Neuronal stem cell (in vitro differentiated cells): ENCODE results near the gene SMAD5.

Source experiments
- DNase-seq: peaks from one replicate; pipeline ENCODE4 v3.0.0-alpha.2; 2013; ENCODE audit warnings: low spot score
- H2AFZ ChIP-seq: one replicate; pipeline ENCODE4 v1.6.1; 2013; ENCODE audit warnings: mild to moderate bottlenecking, low read length, inconsistent platforms
- H2AK5ac ChIP-seq: 2 replicates; pipeline ENCODE4 v1.6.1; 2013; ENCODE audit warnings: low read depth, mild to moderate bottlenecking, inconsistent platforms, low read length, moderate library complexity, mixed read lengths
- H2BK120ac ChIP-seq: 2 replicates; pipeline ENCODE4 v1.6.1; 2013; ENCODE audit warnings: low read depth, mild to moderate bottlenecking, inconsistent platforms, low read length, moderate library complexity, mixed read lengths
- H2BK12ac ChIP-seq: one replicate; pipeline ENCODE4 v1.6.1; 2013; ENCODE audit warnings: low read length, inconsistent platforms
- H2BK15ac ChIP-seq: 2 replicates; pipeline ENCODE4 v1.6.1; 2013; ENCODE audit warnings: mild to moderate bottlenecking, low read length, inconsistent platforms, mixed read lengths
- H2BK5ac ChIP-seq: one replicate; pipeline ENCODE4 v1.6.1; 2013; ENCODE audit warnings: inconsistent platforms, mild to moderate bottlenecking, low read length, moderate library complexity
- H3K14ac ChIP-seq: one replicate; pipeline ENCODE4 v1.6.1; 2013; ENCODE audit warnings: low read length, inconsistent platforms
- H3K18ac ChIP-seq: 2 replicates; pipeline ENCODE4 v1.6.1; 2013; ENCODE audit warnings: low read length, inconsistent platforms
- H3K23ac ChIP-seq: 2 replicates; pipeline ENCODE4 v1.6.1; 2013; ENCODE audit warnings: low read depth, mild to moderate bottlenecking, mixed read lengths, low read length, inconsistent platforms; ENCODE audit not compliant: poor library complexity
- H3K27ac ChIP-seq: replicated peaks from 3 replicates; pipeline ENCODE4 v1.5.1; 2013; ENCODE audit warnings: low read length, inconsistent platforms
- H3K27me3 ChIP-seq, 3 experiments: 2 replicates each; pipeline ENCODE4 v1.6.1; 2013; ENCODE audit warnings: low read length in 3 of 3, mild to moderate bottlenecking in 2 of 3, inconsistent platforms in 1 of 3, low read depth in 1 of 3, mixed read lengths in 1 of 3, moderate library complexity in 1 of 3; ENCODE audit not compliant: control insufficient read depth in 3 of 3, insufficient read depth in 3 of 3
- H3K36me3 ChIP-seq, 2 donors: replicated peaks in 1 of 2; 2 replicates each; pipeline ENCODE4 v1.6.1; 2013; ENCODE audit warnings: low read length in 2 of 2; ENCODE audit not compliant: control insufficient read depth in 2 of 2, insufficient read depth in 2 of 2
- H3K4ac ChIP-seq: 2 replicates; pipeline ENCODE4 v1.6.1; 2013; ENCODE audit warnings: inconsistent platforms, mild to moderate bottlenecking, low read length, moderate library complexity
- H3K4me1 ChIP-seq, 2 donors: 1 replicate in 1 of 2; 2 replicates in 1 of 2; pipeline ENCODE4 v1.6.1; 2013; ENCODE audit warnings: low read length in 2 of 2, low read depth in 1 of 2; ENCODE audit not compliant: control insufficient read depth in 2 of 2, insufficient read depth in 1 of 2
- H3K4me2 ChIP-seq: one replicate; pipeline ENCODE4 v1.6.1; 2013; ENCODE audit warnings: mild to moderate bottlenecking, low read length, inconsistent platforms; ENCODE audit not compliant: insufficient read depth, poor library complexity, severe bottlenecking
- H3K4me3 ChIP-seq, 2 donors: 2 replicates each; pipeline ENCODE4 v1.5.1; 2013; ENCODE audit warnings: low read length in 2 of 2, mild to moderate bottlenecking in 2 of 2, inconsistent platforms in 1 of 2, moderate library complexity in 1 of 2
- H3K79me1 ChIP-seq: one replicate; pipeline ENCODE4 v1.6.1; 2013; ENCODE audit warnings: low read depth, mild to moderate bottlenecking, inconsistent platforms, low read length, moderate library complexity
- H3K9ac ChIP-seq: one replicate; pipeline ENCODE4 v1.6.1; 2013; ENCODE audit warnings: mild to moderate bottlenecking, low read depth, low read length, inconsistent platforms; ENCODE audit not compliant: poor library complexity
- H3K9me3 ChIP-seq, 2 donors: replicated peaks in 1 of 2; 2 replicates each; pipeline versions ENCODE3 to v1.6.1; 2013; ENCODE audit warnings: low read length in 2 of 2, mild to moderate bottlenecking in 2 of 2, inconsistent platforms in 1 of 2, low read depth in 1 of 2, mixed read lengths in 1 of 2, moderate library complexity in 1 of 2; ENCODE audit not compliant: control insufficient read depth in 2 of 2, insufficient read depth in 1 of 2
- H4K8ac ChIP-seq: one replicate; pipeline ENCODE4 v1.6.1; 2013; ENCODE audit warnings: low read depth, mild to moderate bottlenecking, inconsistent platforms, low read length, moderate library complexity
- H4K91ac ChIP-seq: one replicate; pipeline ENCODE4 v1.6.1; 2013; ENCODE audit warnings: low read length, low read depth, mild to moderate bottlenecking, inconsistent platforms; ENCODE audit not compliant: poor library complexity
- WGBS, 2 donors: extraction: QIAGEN DNeasy Blood & Tissue Kit; methylation state at CpG; one replicate each; pipeline ENCODE4 v1.1.7; 2013; ENCODE audit warnings: missing lambda C conversion rate in 2 of 2, mixed read lengths in 1 of 2; ENCODE audit not compliant: insufficient read length in 2 of 2, insufficient replicate concordance in 1 of 2; ENCODE audit errors: extremely low coverage in 2 of 2; 5-methylcytosine and 5-hydroxymethylcytosine counted together

SMAD5 gene

DNA sequence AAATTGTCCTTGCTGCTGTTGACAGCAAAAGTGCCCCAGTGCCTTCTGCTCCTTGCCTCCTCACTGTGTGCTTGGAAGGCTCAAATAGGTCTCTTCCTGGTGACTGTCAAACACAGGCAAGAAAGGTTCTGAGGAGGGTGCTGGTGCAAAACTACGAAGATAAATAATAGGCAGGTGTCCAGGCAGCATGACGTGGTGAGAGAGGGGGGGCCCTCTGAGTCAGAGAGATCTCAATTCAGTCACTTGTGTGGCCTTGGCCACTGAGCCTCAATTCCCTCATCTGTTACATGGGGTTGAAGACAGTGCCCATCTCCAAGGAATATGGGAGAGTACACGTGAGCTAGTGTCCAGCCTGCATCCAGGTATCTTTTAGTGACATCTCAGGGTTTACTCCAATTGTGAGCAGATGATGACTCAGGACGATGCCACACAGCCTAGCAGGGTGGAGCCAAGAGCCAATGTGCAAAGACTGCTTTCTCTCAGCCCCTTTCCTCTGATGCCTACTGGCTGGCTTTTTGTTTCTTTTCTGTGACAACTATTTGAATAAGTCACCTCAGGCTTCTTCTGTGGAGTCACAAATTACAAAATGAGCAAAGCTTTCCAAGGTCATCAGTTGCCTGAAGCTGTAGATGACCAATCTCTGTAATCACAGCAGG lies 90.1 kb downstream of the SMAD5 start:
- Histone ChIP-seq H3K4me2 (no peak overlapping the region), H3K4ac (no peak overlapping the region), H3K9ac (no peak overlapping the region), H3K79me1 (no peaks in the 10 kb centered on the region), H3K36me3 (no peaks in the 10 kb centered on the region), H2BK5ac (no peak overlapping the region), H3K14ac (no peak overlapping the region), H3K27ac (no peak overlapping the region), H2BK120ac (no peak overlapping the region), H3K18ac (no peak overlapping the region), H2BK15ac (no peak overlapping the region), H3K4me1 (no peaks in the 10 kb centered on the region), H2AFZ (no peak overlapping the region), H4K91ac (no peak overlapping the region), H2AK5ac (no peak overlapping the region), H4K8ac (no peak overlapping the region), H3K9me3 (no peaks in the 10 kb centered on the region), H3K23ac (no peak overlapping the region), H3K4me3 (no peak overlapping the region), H2BK12ac (no peak overlapping the region), H3K27me3 (peaks cover 0 to 17% (median 0%) of the 10 kb centered on the region in 3 experiments)
- DNase-seq: no peak
- no CpG with 5 or more reads among the region's 4 CpGs for WGBS, 2 donors

DNA sequence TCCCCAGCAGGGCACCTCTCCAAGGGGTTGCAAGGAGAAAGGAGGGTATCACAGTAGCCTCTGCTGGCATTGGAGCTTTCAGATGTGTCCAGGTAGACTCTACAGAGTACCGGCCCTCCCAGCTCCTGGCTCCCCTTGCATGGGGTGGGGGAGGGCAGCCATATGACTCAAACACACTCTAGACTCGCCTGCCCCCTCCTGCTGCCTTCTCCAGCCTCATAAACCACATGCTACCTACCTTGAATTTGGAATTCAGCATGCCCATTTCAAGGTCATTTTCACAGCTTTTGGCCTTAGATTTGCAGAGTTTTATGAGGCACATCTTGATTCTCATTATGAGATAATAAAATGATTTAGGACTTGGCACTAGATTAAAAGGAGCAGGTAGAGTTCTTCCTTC lies 93.2 kb downstream of the SMAD5 start:
- Histone ChIP-seq H3K27me3 (peaks cover 0 to 26% (median 0%) of the 10 kb centered on the region in 3 experiments), H3K4ac (no peak overlapping the region), H3K4me3 (no peak overlapping the region), H4K91ac (no peak overlapping the region), H2BK15ac (no peak overlapping the region), H3K79me1 (no peaks in the 10 kb centered on the region), H3K23ac (no peak overlapping the region), H3K4me1 (peaks cover 6 to 13% of the 10 kb centered on the region in 2 donors), H3K14ac (no peak overlapping the region), H2AFZ (no peak overlapping the region), H2BK5ac (no peak overlapping the region), H3K36me3 (no peaks in the 10 kb centered on the region), H4K8ac (no peak overlapping the region), H2AK5ac (no peak overlapping the region), H3K27ac (no peak overlapping the region), H2BK120ac (no peak overlapping the region), H3K18ac (no peak overlapping the region), H3K9ac (no peak overlapping the region), H3K9me3 (no peaks in the 10 kb centered on the region), H3K4me2 (no peak overlapping the region), H2BK12ac (no peak overlapping the region)
- WGBS, 2 donors: no CpG with 5 or more reads among the region's 2 CpGs
- no peak for DNase-seq

DNA sequence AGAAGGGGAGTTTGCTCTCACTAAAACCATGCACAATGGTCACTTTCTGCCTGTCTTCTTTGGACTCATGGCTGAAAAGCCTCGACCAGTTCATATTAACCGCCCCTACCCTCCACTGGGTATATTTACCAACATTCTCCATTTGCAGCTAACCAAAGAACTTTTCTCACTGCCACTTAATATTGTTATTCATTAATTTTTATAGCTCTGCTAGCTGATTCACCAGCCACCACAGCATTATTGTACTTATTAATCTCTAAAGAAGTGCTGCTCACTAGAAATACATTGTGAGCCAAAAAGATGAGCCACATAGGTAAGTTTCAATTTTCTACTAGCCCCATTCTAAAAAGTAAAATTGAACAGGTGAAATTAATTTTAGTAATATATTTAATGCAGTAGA lies 93.8 kb downstream of the SMAD5 start:
- no peak overlapping the region for H3K9ac ChIP-seq
- H3K27ac ChIP-seq: no peak overlapping the region
- H2BK5ac ChIP-seq: no peak overlapping the region
- no peak overlapping the region for H2AFZ ChIP-seq
- H3K79me1 ChIP-seq: no peaks in the 10 kb centered on the region
- H3K27me3 ChIP-seq: peaks cover 0 to 26% (median 0%) of the 10 kb centered on the region in 3 experiments
- no peak for DNase-seq
- no peak overlapping the region for H3K14ac ChIP-seq
- H4K91ac ChIP-seq: no peak overlapping the region
- WGBS, 2 donors: no CpG with 5 or more reads among the region's 2 CpGs
- no peaks in the 10 kb centered on the region for H3K36me3 ChIP-seq
- H3K4me2 ChIP-seq: no peak overlapping the region
- no peak overlapping the region for H2AK5ac ChIP-seq
- no peaks in the 10 kb centered on the region for H3K9me3 ChIP-seq
- H2BK120ac ChIP-seq: no peak overlapping the region
- no peak overlapping the region for H2BK15ac ChIP-seq
- no peak overlapping the region for H3K4me3 ChIP-seq
- H3K23ac ChIP-seq: no peak overlapping the region
- peaks cover 6 to 15% of the 10 kb centered on the region in 2 donors for H3K4me1 ChIP-seq
- no peak overlapping the region for H2BK12ac ChIP-seq
- no peak overlapping the region for H3K4ac ChIP-seq
- H3K18ac ChIP-seq: no peak overlapping the region
- H4K8ac ChIP-seq: no peak overlapping the region

DNA sequence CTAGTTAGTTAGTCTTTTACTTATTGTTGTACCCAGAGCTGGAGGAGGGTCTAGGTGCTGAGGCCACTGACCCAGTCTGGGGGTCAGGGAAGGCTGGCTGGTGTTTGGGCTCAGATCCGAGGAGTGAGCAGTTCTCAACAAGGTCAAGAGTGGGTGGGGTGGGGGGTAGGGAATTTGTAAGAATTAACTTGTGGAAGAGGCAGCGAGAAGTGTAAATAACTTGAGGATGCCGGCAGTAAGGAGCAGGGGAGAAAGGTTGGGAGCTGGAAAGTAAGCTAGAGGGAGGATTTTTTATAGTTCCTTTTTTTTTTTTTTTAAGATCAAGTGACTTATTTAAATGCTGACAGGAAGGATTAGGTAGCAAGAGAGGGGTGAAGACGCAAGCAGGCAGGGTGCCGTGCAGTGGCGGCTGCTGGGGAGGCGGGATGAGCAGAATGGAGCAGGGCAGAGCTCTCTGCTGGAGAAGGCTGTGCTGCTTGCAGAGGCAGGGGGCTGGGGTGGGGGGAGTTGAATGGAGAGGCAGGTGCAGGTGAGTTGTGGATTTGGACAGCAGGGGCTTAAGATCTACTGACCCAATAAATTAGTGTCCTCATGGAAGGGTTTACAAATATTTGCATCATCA lies 95.6 kb downstream of the SMAD5 start:
- H2AFZ ChIP-seq: no peak overlapping the region
- H2AK5ac ChIP-seq: no peak overlapping the region
- WGBS, 2 donors: no CpG with 5 or more reads among the region's 7 CpGs
- no peak for DNase-seq
- H2BK5ac ChIP-seq: no peak overlapping the region
- H3K4me1 ChIP-seq: peaks cover 6 to 15% of the 10 kb centered on the region in 2 donors
- no peak overlapping the region for H2BK12ac ChIP-seq
- H3K27me3 ChIP-seq: peaks cover 0 to 34% (median 0%) of the 10 kb centered on the region in 3 experiments
- no peak overlapping the region for H4K8ac ChIP-seq
- H3K4ac ChIP-seq: no peak overlapping the region
- no peak overlapping the region for H3K4me2 ChIP-seq
- H3K36me3 ChIP-seq: no peaks in the 10 kb centered on the region
- no peak overlapping the region for H3K4me3 ChIP-seq
- no peak overlapping the region for H2BK15ac ChIP-seq
- H3K18ac ChIP-seq: peak overlapping the region; percentile 36
- H3K14ac ChIP-seq: no peak overlapping the region
- H2BK120ac ChIP-seq: no peak overlapping the region
- no peak overlapping the region for H3K9ac ChIP-seq
- no peak overlapping the region for H3K27ac ChIP-seq
- no peak overlapping the region for H3K23ac ChIP-seq
- no peaks in the 10 kb centered on the region for H3K79me1 ChIP-seq
- no peak overlapping the region for H4K91ac ChIP-seq
- H3K9me3 ChIP-seq: no peaks in the 10 kb centered on the region
